KMS-11 (cell line): ENCODE data around the gene AP4E1.

Experiments
- H2AFZ ChIP-seq: fragments of 200-600 bp; sonication (generic); 2 replicates; pipeline ENCODE4 v1.6.1; 2016; ENCODE audit warnings: antibody characterized with exemption, mixed run types, low read depth
- H3K27ac ChIP-seq: fragments of 200-600 bp; sonication (generic); 2 replicates; pipeline ENCODE4 v1.6.1; 2016; ENCODE audit warnings: mild to moderate bottlenecking, mixed run types
- H3K27me3 ChIP-seq: fragments of 200-600 bp; sonication (generic); 2 replicates; pipeline ENCODE4 v1.6.1; 2017; ENCODE audit warnings: mild to moderate bottlenecking, low read depth, mixed run types, moderate library complexity; ENCODE audit not compliant: insufficient read depth
- H3K36me3 ChIP-seq: fragments of 200-600 bp; sonication (generic); 2 replicates; pipeline ENCODE4 v1.6.1; 2017; ENCODE audit warnings: mild to moderate bottlenecking, mixed run types; ENCODE audit not compliant: insufficient read depth
- H3K4me1 ChIP-seq: fragments of 200-600 bp; sonication (generic); 2 replicates; pipeline ENCODE4 v1.6.1; 2016; ENCODE audit warnings: mild to moderate bottlenecking, low read depth, mixed run types; ENCODE audit not compliant: poor library complexity, severe bottlenecking
- H3K4me2 ChIP-seq: fragments of 200-600 bp; sonication (generic); 2 replicates; pipeline ENCODE4 v1.7.0; 2016; ENCODE audit warnings: mild to moderate bottlenecking, mixed run types
- H3K4me3 ChIP-seq: fragments of 200-600 bp; sonication (generic); IDR thresholded peaks from 2 replicates; pipeline ENCODE4 v1.6.1; 2017; ENCODE audit warnings: low read depth, low read length, mixed read lengths; ENCODE audit not compliant: insufficient read depth
- H3K79me2 ChIP-seq: fragments of 200-600 bp; sonication (generic); 2 replicates; pipeline ENCODE4 v1.6.1; 2016; ENCODE audit warnings: low read depth, mixed run types; ENCODE audit not compliant: insufficient read depth
- H3K9ac ChIP-seq: fragments of 200-600 bp; sonication (generic); 2 replicates; pipeline ENCODE4 v1.6.1; 2016; ENCODE audit warnings: mild to moderate bottlenecking, mixed run types
- H4K20me1 ChIP-seq: fragments of 200-600 bp; sonication (generic); 2 replicates; pipeline ENCODE4 v1.6.1; 2016; ENCODE audit warnings: mild to moderate bottlenecking, mixed run types; ENCODE audit not compliant: insufficient read depth
- CTCF ChIP-seq: fragments of 200-600 bp; sonication (generic); conservative IDR thresholded peaks from 2 replicates; pipeline ENCODE4 v1.6.1; 2017; ENCODE audit warnings: low read depth, mild to moderate bottlenecking, antibody characterized with exemption, low read length, moderate library complexity, mixed read lengths

AP4E1 gene

DNA sequence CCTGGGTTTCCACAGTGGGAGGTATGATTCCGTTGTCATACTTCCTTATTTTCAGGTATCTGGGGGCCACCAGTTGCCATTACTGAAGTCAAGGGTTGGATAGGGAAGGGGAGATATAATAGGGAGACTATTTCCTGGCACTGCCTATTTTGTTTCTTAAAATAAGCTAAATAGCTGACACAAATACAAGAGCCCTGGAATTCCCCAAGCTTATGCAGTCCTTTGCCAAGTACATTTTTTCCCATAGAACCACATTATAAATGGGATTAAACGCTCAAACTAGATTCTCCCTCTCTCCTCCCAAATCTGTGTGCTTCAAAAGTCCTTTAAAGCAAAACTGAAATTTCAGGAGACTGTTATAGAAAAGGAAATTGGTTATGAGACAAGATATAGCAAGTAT is 68.7 kb downstream of the AP4E1 start:
- Histone ChIP-seq H2AFZ (no peak overlapping the region), H3K9ac (no peak overlapping the region)
- TF ChIP-seq CTCF = no peak

DNA sequence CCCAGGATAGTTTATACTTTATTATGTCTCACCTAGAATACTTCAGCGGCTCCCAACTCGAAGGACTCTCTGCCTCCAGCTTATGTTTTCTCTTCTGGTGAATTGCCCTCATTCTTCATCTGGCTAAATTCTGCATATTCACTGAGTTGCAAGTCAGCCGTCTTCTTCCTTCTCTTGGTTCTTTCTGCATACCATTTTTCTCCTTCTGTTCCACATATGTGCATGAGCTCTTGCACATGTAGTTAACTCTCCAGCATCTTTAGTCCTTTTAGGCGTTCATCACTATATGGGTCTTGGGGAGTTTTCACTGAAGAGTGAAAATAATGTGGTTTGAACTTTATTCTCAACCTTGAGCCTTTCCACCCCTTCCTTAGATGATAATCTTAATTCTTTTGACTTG is 70.1 kb downstream of the AP4E1 start:
- Histone ChIP-seq H4K20me1 (no peaks in the 10 kb centered on the region), H2AFZ (no peak overlapping the region), H3K4me3 (no peak overlapping the region), H3K9ac (no peak overlapping the region), H3K36me3 (no peaks in the 10 kb centered on the region), H3K27me3 (no peaks in the 10 kb centered on the region), H3K4me2 (no peak overlapping the region), H3K4me1 (no peaks in the 10 kb centered on the region), H3K79me2 (no peaks in the 10 kb centered on the region), H3K27ac (no peak overlapping the region)
- TF ChIP-seq CTCF = no peak

More for the DNA sequence above, 68.7 kb downstream of the AP4E1 start:
- H3K4me3 ChIP-seq = no peak overlapping the region
- no peak overlapping the region for H3K27ac ChIP-seq
- H3K79me2 ChIP-seq = no peaks in the 10 kb centered on the region
- no peaks in the 10 kb centered on the region for H3K36me3 ChIP-seq
- no peaks in the 10 kb centered on the region for H3K27me3 ChIP-seq
- no peaks in the 10 kb centered on the region for H4K20me1 ChIP-seq
- H3K4me1 ChIP-seq = no peaks in the 10 kb centered on the region
- no peak overlapping the region for H3K4me2 ChIP-seq

- Histone ChIP-seq H3K9ac (no peak overlapping the region), H3K27ac (no peak overlapping the region), H4K20me1 (no peaks in the 10 kb centered on the region), H3K79me2 (no peaks in the 10 kb centered on the region), H3K27me3 (no peaks in the 10 kb centered on the region), H3K4me3 (no peak overlapping the region), H3K36me3 (peaks cover 3% of the 10 kb centered on the region; the same call in 1 of the 2 replicates), H3K4me1 (no peaks in the 10 kb centered on the region), H2AFZ (no peak overlapping the region), H3K4me2 (no peak overlapping the region)
- TF ChIP-seq CTCF = no peak
Observed at GRCh38 chr15:50979041-50979440, 70.6 kb downstream of the AP4E1 start.

- Histone ChIP-seq H3K36me3 (no peaks in the 10 kb centered on the region; the same call in 1 of the 2 replicates), H3K4me3 (no peak overlapping the region), H3K27me3 (no peaks in the 10 kb centered on the region), H2AFZ (no peak overlapping the region), H4K20me1 (no peaks in the 10 kb centered on the region), H3K4me2 (no peak overlapping the region), H3K79me2 (no peaks in the 10 kb centered on the region), H3K27ac (no peak overlapping the region), H3K4me1 (no peaks in the 10 kb centered on the region), H3K9ac (no peak overlapping the region)
- TF ChIP-seq CTCF = no peak
Observed at GRCh38 chr15:50993598-50993997, 85.1 kb downstream of the AP4E1 start.
